Measurements from ENCODE around the gene HRC.

DNA sequence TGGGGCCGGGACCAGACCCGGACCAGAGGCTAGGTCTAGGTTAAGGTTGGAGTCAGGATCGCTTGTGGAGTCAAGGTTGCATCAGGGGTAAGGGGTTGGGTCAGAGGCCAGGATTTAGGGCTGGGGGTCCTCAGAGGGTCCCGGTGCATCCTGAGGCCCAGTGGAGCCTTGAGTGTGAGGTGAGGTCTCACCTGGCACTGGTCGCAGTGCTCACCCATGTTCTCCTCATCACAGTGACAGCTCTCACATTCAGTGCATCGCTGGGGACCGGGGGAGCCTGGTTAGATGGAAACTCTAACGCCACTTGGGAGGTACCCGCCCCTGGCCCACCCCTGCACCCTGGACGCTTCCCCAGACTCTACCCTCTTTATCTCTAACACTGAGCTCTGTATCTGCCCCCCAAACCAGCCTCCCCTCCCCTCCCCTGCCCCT, 3.1 kb downstream of the HRC start:
- TF ChIP-seq, protein P1, sequence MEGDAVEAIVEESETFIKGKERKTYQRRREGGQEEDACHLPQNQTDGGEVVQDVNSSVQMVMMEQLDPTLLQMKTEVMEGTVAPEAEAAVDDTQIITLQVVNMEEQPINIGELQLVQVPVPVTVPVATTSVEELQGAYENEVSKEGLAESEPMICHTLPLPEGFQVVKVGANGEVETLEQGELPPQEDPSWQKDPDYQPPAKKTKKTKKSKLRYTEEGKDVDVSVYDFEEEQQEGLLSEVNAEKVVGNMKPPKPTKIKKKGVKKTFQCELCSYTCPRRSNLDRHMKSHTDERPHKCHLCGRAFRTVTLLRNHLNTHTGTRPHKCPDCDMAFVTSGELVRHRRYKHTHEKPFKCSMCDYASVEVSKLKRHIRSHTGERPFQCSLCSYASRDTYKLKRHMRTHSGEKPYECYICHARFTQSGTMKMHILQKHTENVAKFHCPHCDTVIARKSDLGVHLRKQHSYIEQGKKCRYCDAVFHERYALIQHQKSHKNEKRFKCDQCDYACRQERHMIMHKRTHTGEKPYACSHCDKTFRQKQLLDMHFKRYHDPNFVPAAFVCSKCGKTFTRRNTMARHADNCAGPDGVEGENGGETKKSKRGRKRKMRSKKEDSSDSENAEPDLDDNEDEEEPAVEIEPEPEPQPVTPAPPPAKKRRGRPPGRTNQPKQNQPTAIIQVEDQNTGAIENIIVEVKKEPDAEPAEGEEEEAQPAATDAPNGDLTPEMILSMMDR (IDR thresholded peaks at IDR 0.05) = no peak
- TF ChIP-seq POLR2AphosphoS5 (IDR thresholded peaks at IDR 0.05; ENCODE audit: low read depth, low read length) (no peak), SIN3A (IDR thresholded peaks at IDR 0.05; ENCODE audit: borderline replicate concordance, insufficient read depth, low read depth, low read length) (no peak)
- TF ChIP-seq, protein P2, sequence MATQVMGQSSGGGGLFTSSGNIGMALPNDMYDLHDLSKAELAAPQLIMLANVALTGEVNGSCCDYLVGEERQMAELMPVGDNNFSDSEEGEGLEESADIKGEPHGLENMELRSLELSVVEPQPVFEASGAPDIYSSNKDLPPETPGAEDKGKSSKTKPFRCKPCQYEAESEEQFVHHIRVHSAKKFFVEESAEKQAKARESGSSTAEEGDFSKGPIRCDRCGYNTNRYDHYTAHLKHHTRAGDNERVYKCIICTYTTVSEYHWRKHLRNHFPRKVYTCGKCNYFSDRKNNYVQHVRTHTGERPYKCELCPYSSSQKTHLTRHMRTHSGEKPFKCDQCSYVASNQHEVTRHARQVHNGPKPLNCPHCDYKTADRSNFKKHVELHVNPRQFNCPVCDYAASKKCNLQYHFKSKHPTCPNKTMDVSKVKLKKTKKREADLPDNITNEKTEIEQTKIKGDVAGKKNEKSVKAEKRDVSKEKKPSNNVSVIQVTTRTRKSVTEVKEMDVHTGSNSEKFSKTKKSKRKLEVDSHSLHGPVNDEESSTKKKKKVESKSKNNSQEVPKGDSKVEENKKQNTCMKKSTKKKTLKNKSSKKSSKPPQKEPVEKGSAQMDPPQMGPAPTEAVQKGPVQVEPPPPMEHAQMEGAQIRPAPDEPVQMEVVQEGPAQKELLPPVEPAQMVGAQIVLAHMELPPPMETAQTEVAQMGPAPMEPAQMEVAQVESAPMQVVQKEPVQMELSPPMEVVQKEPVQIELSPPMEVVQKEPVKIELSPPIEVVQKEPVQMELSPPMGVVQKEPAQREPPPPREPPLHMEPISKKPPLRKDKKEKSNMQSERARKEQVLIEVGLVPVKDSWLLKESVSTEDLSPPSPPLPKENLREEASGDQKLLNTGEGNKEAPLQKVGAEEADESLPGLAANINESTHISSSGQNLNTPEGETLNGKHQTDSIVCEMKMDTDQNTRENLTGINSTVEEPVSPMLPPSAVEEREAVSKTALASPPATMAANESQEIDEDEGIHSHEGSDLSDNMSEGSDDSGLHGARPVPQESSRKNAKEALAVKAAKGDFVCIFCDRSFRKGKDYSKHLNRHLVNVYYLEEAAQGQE (IDR thresholded peaks at IDR 0.05; ENCODE audit: insufficient read depth in 1 of 2, low read depth in 2 of 2, low read length in 1 of 2) = no peak
